Nephron (organoid): Measurements from ENCODE around the gene BCORL1.

Experiments
- H3K27ac Mint-ChIP-seq, 3 experiments: 2 replicates each; pipeline ENCODE4 v1.8.0; 2020; ENCODE audit warnings: mixed read lengths in 3 of 3, mild to moderate bottlenecking in 2 of 3, moderate library complexity in 1 of 3
- H3K27me3 Mint-ChIP-seq: 2 replicates; pipeline ENCODE4 v1.8.0; 2021; ENCODE audit warnings: low read depth, mild to moderate bottlenecking, moderate library complexity, mixed read lengths
- H3K36me3 Mint-ChIP-seq: 2 replicates; pipeline ENCODE4 v1.8.0; 2020; ENCODE audit warnings: low read depth, mixed read lengths
- H3K4me1 Mint-ChIP-seq: 2 replicates; pipeline ENCODE4 v1.8.0; 2020; ENCODE audit warnings: mixed read lengths
- H3K4me3 Mint-ChIP-seq, 3 experiments: 2 replicates each; pipeline ENCODE4 v1.8.0; 2020; ENCODE audit warnings: mild to moderate bottlenecking in 3 of 3, mixed read lengths in 3 of 3, moderate library complexity in 2 of 3
- H3K9me3 Mint-ChIP-seq: 2 replicates; pipeline ENCODE4 v1.8.0; 2020; ENCODE audit warnings: mixed read lengths
- TF ChIP-seq, protein P1 (sequence below), 3 experiments: fragments of 200-600 bp; sonication (generic); IDR thresholded peaks; one replicate each; pipeline ENCODE4 v1.5.0; 2021; ENCODE audit warnings: antibody characterized with exemption in 3 of 3; ENCODE audit not compliant: unreplicated experiment in 3 of 3

The BCORL1 gene

GRCh38 chrX:130002541-130002940, 20.1 kb downstream of the BCORL1 start:
- H3K4me3 Mint-ChIP-seq: no peak overlapping the region

GRCh38 chrX:130005089-130005807, 22.8 kb downstream of the BCORL1 start:
- TF ChIP-seq, protein P1, sequence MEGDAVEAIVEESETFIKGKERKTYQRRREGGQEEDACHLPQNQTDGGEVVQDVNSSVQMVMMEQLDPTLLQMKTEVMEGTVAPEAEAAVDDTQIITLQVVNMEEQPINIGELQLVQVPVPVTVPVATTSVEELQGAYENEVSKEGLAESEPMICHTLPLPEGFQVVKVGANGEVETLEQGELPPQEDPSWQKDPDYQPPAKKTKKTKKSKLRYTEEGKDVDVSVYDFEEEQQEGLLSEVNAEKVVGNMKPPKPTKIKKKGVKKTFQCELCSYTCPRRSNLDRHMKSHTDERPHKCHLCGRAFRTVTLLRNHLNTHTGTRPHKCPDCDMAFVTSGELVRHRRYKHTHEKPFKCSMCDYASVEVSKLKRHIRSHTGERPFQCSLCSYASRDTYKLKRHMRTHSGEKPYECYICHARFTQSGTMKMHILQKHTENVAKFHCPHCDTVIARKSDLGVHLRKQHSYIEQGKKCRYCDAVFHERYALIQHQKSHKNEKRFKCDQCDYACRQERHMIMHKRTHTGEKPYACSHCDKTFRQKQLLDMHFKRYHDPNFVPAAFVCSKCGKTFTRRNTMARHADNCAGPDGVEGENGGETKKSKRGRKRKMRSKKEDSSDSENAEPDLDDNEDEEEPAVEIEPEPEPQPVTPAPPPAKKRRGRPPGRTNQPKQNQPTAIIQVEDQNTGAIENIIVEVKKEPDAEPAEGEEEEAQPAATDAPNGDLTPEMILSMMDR (IDR thresholded peaks at IDR 0.05; ENCODE audit: unreplicated experiment in 3 of 3): no peak
- Mint-ChIP-seq H3K4me3 (no peak overlapping the region), H3K4me1 (peaks cover 6% of the 10 kb centered on the region), H3K27me3 (no peaks in the 10 kb centered on the region), H3K27ac (no peak overlapping the region), H3K9me3 (peaks cover 18% of the 10 kb centered on the region), H3K36me3 (peaks cover 49% of the 10 kb centered on the region)

More at GRCh38 chrX:130002541-130002940, 20.1 kb downstream of the BCORL1 start:
- no peaks in the 10 kb centered on the region for H3K27me3 Mint-ChIP-seq
- peaks cover 15% of the 10 kb centered on the region for H3K9me3 Mint-ChIP-seq
- no peak overlapping the region for H3K27ac Mint-ChIP-seq
- H3K4me1 Mint-ChIP-seq: peaks cover 11% of the 10 kb centered on the region
- TF ChIP-seq, protein P1 (IDR thresholded peaks at IDR 0.05; ENCODE audit: unreplicated experiment in 3 of 3): no peak
- H3K36me3 Mint-ChIP-seq: peaks cover 44% of the 10 kb centered on the region

- Mint-ChIP-seq H3K36me3 (peaks cover 47% of the 10 kb centered on the region), H3K4me3 (no peak overlapping the region), H3K4me1 (no peaks in the 10 kb centered on the region), H3K27me3 (peaks cover 4% of the 10 kb centered on the region), H3K27ac (peak overlapping the region in 1 of 3 experiments; percentile 82), H3K9me3 (peaks cover 9% of the 10 kb centered on the region)
- TF ChIP-seq, protein P1 (IDR thresholded peaks at IDR 0.05; ENCODE audit: unreplicated experiment in 3 of 3): no peak
Observed at GRCh38 chrX:130009658-130010223, 27.3 kb downstream of the BCORL1 start.

- H3K4me3 Mint-ChIP-seq: no peak overlapping the region
- TF ChIP-seq, protein P1 (IDR thresholded peaks at IDR 0.05; ENCODE audit: unreplicated experiment in 3 of 3): no peak
Observed at GRCh38 chrX:130012683-130013082, 30.2 kb downstream of the BCORL1 start.

GRCh38 chrX:130013661-130014060, 31.2 kb downstream of the BCORL1 start:
- Mint-ChIP-seq H3K27ac (no peak overlapping the region), H3K4me3 (no peak overlapping the region), H3K4me1 (peaks cover 2% of the 10 kb centered on the region), H3K36me3 (peaks cover 55% of the 10 kb centered on the region), H3K27me3 (peaks cover 4% of the 10 kb centered on the region), H3K9me3 (peaks cover under 1% of the 10 kb centered on the region)
- TF ChIP-seq, protein P1 (IDR thresholded peaks at IDR 0.05; ENCODE audit: unreplicated experiment in 3 of 3): no peak

More at GRCh38 chrX:130012683-130013082, 30.2 kb downstream of the BCORL1 start:
- peaks cover 49% of the 10 kb centered on the region for H3K36me3 Mint-ChIP-seq
- H3K27ac Mint-ChIP-seq: no peak overlapping the region
- peaks cover 4% of the 10 kb centered on the region for H3K27me3 Mint-ChIP-seq
- H3K4me1 Mint-ChIP-seq: no peaks in the 10 kb centered on the region
- peaks cover 3% of the 10 kb centered on the region for H3K9me3 Mint-ChIP-seq
